Lower leg skin (tissue), 4 donors: Measurements from ENCODE around the gene MARS2. TPM values are rescaled to one million over a fixed set of nuclear protein-coding genes. Genes with fewer than 3 reads are reported as not detected.
"Not testable (repeated sequence)": the region's sequence is repeated elsewhere in the genome, so short reads cannot be mapped to it uniquely, and the experiment has no call there.

Experiments
- DNase-seq, 2 donors: peaks; one replicate each; pipeline ENCODE4 v3.0.0-alpha.2; 2019; ENCODE audit warnings: low spot score in 2 of 2
- H3K4me3 ChIP-seq: fragments of 200-600 bp; sonication (generic); 2 replicates; pipeline ENCODE4 v1.5.1; 2017; ENCODE audit warnings: mild to moderate bottlenecking, low read depth; ENCODE audit not compliant: poor library complexity, severe bottlenecking
- POLR2A ChIP-seq, 2 donors: fragments of 450-650 bp; IDR thresholded peaks; one replicate each; pipeline ENCODE4 v1.6.1; 2016 to 2017; ENCODE audit warnings: antibody characterized with exemption in 2 of 2, mild to moderate bottlenecking in 1 of 2, moderate library complexity in 1 of 2
- WGBS, 2 donors: methylation state at CpG; one replicate each; pipeline ENCODE4 v1.1.5; 2018; 5-methylcytosine and 5-hydroxymethylcytosine counted together
- intact Hi-C: fragments of 100-400 bp; cut with DNase I; formaldehyde crosslinking; loops from one replicate; pipeline ENCODE4 v1.15.0; 2023; ENCODE audit warnings: low total_unique reads
- total RNA-seq, 4 donors: library from RNA; depleted of rRNA; stranded (reverse); fragments of >200 nt; gene quantifications; one replicate each; pipeline ENCODE4 v1.1.0, GENCODE V29; 2016
- TF ChIP-seq, protein P1 (sequence below), 3 donors: fragments of 450-650 bp; IDR thresholded peaks; one replicate each; pipeline ENCODE4 v1.5.1; 2016; ENCODE audit warnings: antibody characterized with exemption in 3 of 3, mild to moderate bottlenecking in 3 of 3, moderate library complexity in 2 of 3

Gene MARS2
- total RNA-seq, 4 donors from 2014 or later, result 6.5 to 9.5 (median 9.1) TPM

DNA sequence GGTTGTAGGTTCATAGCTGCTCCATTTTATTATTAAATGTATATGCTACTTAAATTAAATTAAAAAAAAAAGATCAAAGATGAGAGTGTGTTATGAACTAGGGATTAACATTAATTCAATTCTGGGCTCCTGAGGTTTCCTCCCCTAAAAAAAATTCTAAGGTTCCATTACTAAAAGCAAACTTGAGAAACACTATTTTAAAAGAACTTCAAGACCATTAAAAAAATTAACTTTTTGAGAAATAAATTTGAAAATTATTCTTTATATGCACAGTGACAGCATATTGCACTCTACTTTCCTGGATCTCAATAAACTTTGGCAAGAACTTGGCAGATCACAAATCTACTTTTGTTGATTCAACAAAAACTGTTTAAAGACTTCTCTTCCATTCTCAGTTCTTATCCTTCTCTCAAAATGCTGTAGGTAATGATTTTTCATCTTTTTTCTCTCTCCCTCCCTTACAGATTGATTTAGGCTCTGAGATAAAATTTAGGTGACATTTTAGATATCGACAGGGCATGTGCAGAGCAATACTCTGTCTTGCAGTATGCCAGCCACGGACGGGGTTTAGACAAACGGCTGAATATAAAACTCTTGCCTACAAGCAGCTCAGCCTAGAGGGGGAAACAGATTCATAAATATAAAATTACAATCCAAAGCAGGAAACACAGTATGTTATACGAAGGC lies 592 bp upstream of the MARS2 start:
- 0 to 1% methylated on average over 5 of the region's 5 CpGs for WGBS, 2 donors
- intact Hi-C loops, result loop anchor here (10.0 kb wide), 1 partner anchor 210 kb away; the partner anchor contains the start of gene HSPD1

DNA sequence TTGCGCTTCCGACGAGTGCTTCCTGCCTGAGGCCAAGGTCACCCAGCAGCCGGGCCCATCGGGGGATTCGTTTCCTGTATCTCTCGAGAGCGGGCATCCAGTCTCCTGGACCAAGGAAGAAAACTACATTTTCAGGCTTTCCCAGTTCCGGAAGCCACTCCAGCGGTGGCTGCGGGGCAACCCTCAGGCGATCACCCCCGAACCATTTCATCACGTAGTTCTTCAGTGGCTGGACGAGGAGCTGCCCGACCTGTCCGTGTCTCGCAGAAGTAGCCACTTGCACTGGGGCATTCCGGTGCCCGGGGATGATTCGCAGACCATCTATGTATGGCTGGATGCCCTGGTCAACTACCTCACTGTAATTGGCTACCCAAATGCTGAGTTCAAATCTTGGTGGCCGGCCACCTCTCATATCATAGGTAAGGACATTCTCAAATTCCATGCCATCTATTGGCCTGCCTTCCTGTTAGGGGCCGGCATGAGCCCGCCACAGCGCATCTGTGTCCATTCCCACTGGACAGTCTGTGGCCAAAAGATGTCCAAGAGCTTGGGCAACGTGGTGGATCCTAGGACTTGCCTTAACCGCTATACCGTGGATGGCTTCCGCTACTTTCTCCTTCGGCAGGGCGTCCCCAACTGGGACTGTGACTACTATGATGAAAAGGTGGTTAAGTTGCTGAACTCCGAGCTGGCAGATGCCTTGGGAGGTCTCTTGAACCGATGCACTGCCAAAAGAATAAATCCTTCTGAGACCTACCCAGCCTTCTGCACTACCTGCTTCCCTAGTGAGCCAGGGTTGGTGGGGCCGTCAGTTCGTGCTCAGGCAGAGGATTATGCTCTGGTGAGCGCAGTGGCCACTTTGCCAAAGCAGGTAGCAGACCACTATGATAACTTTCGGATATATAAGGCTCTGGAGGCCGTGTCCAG lies 1.0 kb downstream of the MARS2 start:
- TF ChIP-seq, protein P1, sequence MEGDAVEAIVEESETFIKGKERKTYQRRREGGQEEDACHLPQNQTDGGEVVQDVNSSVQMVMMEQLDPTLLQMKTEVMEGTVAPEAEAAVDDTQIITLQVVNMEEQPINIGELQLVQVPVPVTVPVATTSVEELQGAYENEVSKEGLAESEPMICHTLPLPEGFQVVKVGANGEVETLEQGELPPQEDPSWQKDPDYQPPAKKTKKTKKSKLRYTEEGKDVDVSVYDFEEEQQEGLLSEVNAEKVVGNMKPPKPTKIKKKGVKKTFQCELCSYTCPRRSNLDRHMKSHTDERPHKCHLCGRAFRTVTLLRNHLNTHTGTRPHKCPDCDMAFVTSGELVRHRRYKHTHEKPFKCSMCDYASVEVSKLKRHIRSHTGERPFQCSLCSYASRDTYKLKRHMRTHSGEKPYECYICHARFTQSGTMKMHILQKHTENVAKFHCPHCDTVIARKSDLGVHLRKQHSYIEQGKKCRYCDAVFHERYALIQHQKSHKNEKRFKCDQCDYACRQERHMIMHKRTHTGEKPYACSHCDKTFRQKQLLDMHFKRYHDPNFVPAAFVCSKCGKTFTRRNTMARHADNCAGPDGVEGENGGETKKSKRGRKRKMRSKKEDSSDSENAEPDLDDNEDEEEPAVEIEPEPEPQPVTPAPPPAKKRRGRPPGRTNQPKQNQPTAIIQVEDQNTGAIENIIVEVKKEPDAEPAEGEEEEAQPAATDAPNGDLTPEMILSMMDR (IDR thresholded peaks at IDR 0.05), result no peak
- TF ChIP-seq POLR2A (IDR thresholded peaks at IDR 0.05), result no peak
- H3K4me3 ChIP-seq, result peak overlapping the region; percentile 65
- intact Hi-C loops, result loop anchor here (10.0 kb wide), 1 partner anchor 211 kb away; the partner anchor contains the start of gene HSPD1
- DNase-seq, result peak in 1 of 2 donors; percentile 20
- WGBS, 2 donors, result 10 to 21% methylated on average over 34 to 37 of the region's 38 CpGs

More for the DNA sequence above, 592 bp upstream of the MARS2 start:
- no peak for DNase-seq
- TF ChIP-seq POLR2A (IDR thresholded peaks at IDR 0.05), result no peak
- TF ChIP-seq, protein P1 (IDR thresholded peaks at IDR 0.05), result no peak
- peak overlapping the region; percentile 7 for H3K4me3 ChIP-seq

- no peak for DNase-seq
- intact Hi-C loops, result loop anchor here (10.0 kb wide), 1 partner anchor 212 kb away; the partner anchor contains the start of gene HSPD1
Observed at GRCh38 chr2:197706839-197707207, 1.7 kb downstream of the MARS2 start.

DNA sequence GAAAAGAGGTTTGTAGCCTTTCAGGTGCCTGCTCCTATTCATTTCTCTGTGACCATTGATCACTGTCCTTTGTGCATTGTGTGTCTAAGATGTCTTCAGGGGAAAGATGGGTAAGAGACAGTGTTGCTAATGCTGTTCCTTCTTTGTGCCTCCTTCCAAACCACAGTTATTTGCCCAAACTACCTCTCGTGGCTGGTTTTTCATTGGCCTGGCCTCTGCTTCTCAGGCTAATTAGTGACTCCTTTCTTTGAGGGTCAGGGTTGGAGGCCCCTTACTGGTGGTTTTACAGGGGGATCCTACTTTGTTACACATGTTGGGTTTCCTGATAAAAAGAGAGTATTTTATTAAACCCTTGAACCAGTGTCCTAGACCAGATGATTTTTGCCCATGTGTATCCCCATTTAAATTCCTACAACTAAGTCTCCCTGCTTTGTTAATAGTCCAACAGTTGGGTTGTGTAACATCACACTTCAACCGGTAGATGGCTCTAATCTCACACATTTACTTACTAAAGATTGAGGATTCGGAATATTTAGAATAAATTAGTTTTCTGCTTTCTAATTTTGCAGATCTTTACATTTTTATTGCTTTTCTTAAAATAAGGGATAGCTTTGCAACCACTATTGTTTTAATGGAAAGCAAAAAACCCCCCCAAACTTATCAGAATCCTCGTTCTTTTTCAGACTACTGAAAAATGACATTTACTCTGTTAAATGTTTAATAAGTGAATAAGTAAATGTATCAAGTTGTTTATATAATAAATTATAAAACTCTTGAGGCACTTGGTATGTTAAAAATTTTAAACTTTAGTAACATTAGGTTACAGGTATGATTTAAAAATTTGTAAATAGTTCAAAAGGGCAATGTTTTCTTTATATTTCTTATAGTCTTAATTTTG lies 2.4 kb downstream of the MARS2 start:
- TF ChIP-seq, protein P1 (IDR thresholded peaks at IDR 0.05), result no peak
- no peak for TF ChIP-seq POLR2A (IDR thresholded peaks at IDR 0.05)
- no peak for DNase-seq
- H3K4me3 ChIP-seq, result no peak overlapping the region
- intact Hi-C loops, result loop anchor here (10.0 kb wide), 1 partner anchor 213 kb away; the partner anchor contains the start of gene HSPD1
- WGBS, 2 donors, result 8 to 12% methylated on average over 4 of the region's 4 CpGs

More at GRCh38 chr2:197706839-197707207, 1.7 kb downstream of the MARS2 start:
- TF ChIP-seq, protein P1 (IDR thresholded peaks at IDR 0.05), result no peak
- no peak for TF ChIP-seq POLR2A (IDR thresholded peaks at IDR 0.05)
- H3K4me3 ChIP-seq, result no peak overlapping the region
- 62% methylated on average over 4 to 5 of the region's 5 CpGs for WGBS, 2 donors

- WGBS, 2 donors, result 65 to 73% methylated on average over 2 of the region's 2 CpGs
- intact Hi-C loops, result loop anchor here (10.0 kb wide), 1 partner anchor 214 kb away; the partner anchor contains the start of gene HSPD1
- H3K4me3 ChIP-seq, result no peak overlapping the region
Observed at GRCh38 chr2:197708331-197708730, 3.2 kb downstream of the MARS2 start.

GRCh38 chr2:197709140-197709539 lies 4.0 kb downstream of the MARS2 start:
- intact Hi-C loops, result loop anchor here (10.0 kb wide), 1 partner anchor 214 kb away; the partner anchor contains the start of gene HSPD1
- 92 to 94% methylated on average over 7 of the region's 7 CpGs for WGBS, 2 donors
- H3K4me3 ChIP-seq, DNase-seq: not testable (repeated sequence)

More at GRCh38 chr2:197708331-197708730, 3.2 kb downstream of the MARS2 start:
- TF ChIP-seq, protein P1 (IDR thresholded peaks at IDR 0.05), result no peak
- no peak for TF ChIP-seq POLR2A (IDR thresholded peaks at IDR 0.05)
- no peak for DNase-seq
